GM19035 (cell line): Measurements from ENCODE around the gene CFAP74.

Experiments
- ATAC-seq: cut with Tn5 transposase; IDR thresholded peaks from one replicate; pipeline ENCODE4 v1.9.1; 2021; ENCODE audit not compliant: unreplicated experiment

Gene CFAP74

GRCh38 chr1:1880617-1881312 is 122.8 kb downstream of the CFAP74 start:
- no peak for ATAC-seq

GRCh38 chr1:1879942-1880341 is 123.6 kb downstream of the CFAP74 start:
- ATAC-seq = no peak

- no peak for ATAC-seq
Measured at GRCh38 chr1:1877865-1878436, 125.6 kb downstream of the CFAP74 start.

- no peak for ATAC-seq
Measured at GRCh38 chr1:1876335-1876930, 127.2 kb downstream of the CFAP74 start.

GRCh38 chr1:1875932-1876331 is 127.7 kb downstream of the CFAP74 start:
- no peak for ATAC-seq

GRCh38 chr1:1874901-1875300 is 128.7 kb downstream of the CFAP74 start:
- ATAC-seq = no peak

- ATAC-seq = no peak
Measured at GRCh38 chr1:1873186-1873585, 130.4 kb downstream of the CFAP74 start.

GRCh38 chr1:1872329-1872994 is 131.1 kb downstream of the CFAP74 start:
- ATAC-seq = no peak
